Measurements from ENCODE around the gene GUCY2C. TPM values are rescaled to one million over a fixed set of nuclear protein-coding genes. Genes with fewer than 3 reads are reported as not detected.
"Not testable (repeated sequence)": the region's sequence is repeated elsewhere in the genome, so short reads cannot be mapped to it uniquely, and the experiment has no call there.

GUCY2C gene
- total and polyA plus RNA-seq, 2 experiments from 2014 or later, result not detected

DNA sequence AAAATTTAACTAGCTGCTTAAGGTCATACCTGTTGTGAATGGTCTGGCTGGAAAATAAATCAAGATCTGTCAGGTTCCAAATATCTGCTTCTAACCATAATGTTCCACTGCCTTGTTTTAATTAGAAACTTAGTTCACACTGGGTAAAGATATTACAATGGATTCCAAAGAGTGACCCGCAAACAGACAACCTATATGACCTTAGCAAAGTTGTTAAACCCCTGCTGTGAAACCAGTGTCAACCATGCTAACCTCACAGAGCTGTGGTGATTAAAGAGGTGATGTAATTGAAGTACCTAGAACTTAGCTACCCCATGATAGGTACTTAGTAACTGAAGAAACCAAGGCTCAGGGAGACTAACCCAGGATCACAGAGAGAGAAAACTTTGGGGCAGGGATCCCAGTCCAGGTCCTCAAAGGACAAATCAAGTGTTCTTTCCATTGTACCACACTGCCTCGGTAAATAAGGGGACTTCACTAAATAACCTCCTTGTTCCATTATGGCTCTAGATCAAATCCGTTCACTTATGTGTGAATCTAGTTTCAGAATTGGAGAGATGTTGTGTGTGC, 2.2 kb downstream of the GUCY2C start:
- no peaks in the 10 kb centered on the region for H3K79me2 ChIP-seq (ENCODE audit: insufficient read depth)
- no peaks in the 10 kb centered on the region for H3F3A ChIP-seq (ENCODE audit: insufficient read depth)
- no peak overlapping the region for H3K4me3 ChIP-seq
- DNase-seq, result no peak
- H3K9ac ChIP-seq, result no peak overlapping the region
- no peak overlapping the region for H2AFZ ChIP-seq
- no peak overlapping the region for H3K27ac ChIP-seq
- WGBS, 2 experiments (ENCODE audit: low coverage in 1 of 2, low lambda C conversion rate in 2 of 2, missing lambda C conversion rate in 2 of 2), result 14 to 32% methylated on average over 3 of the region's 3 CpGs
- H3K9me2 ChIP-seq (ENCODE audit: insufficient read depth), result no peaks in the 10 kb centered on the region
- H4K20me1 ChIP-seq (ENCODE audit: insufficient read depth), result no peaks in the 10 kb centered on the region
- H3K27me3 ChIP-seq (replicated peaks; ENCODE audit: insufficient read depth), result peaks cover 5% of the 10 kb centered on the region; the same call in 1 of the 2 replicates
- TF ChIP-seq EZH2 (IDR thresholded peaks at IDR 0.05; ENCODE audit: insufficient read depth, poor library complexity, severe bottlenecking), result no peak
- no peak for TF ChIP-seq EZH2phosphoT487 (IDR thresholded peaks at IDR 0.05; ENCODE audit: insufficient read depth, low read depth)
- H3K9me3 ChIP-seq (ENCODE audit: low read depth), result no peaks in the 10 kb centered on the region
- no peak overlapping the region for H3K4me2 ChIP-seq (ENCODE audit: unreplicated experiment)
- no peaks in the 10 kb centered on the region for H3K36me3 ChIP-seq (ENCODE audit: low read depth)
- H3K4me1 ChIP-seq (ENCODE audit: insufficient read depth), result no peaks in the 10 kb centered on the region
- in situ Hi-C loops (cut with MboI), result no loop called here

DNA sequence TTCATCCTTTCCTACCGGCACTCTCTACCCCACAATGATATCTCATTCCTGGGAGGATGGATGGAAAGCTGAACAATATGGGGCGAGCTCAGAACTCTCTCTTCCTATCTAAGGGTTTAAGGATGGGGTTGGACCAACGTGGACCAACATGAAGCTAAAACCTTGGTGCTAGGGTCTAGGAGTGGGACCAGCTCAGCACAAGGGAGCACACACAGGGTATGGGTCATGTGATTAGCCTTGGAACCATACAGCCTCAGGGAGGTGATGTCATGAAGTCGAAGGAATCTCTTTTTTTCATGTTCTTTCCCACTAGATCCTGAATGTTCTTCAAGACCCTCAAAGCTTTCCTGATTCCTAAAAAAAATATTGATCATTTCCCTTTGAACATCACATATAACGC, 3.3 kb downstream of the GUCY2C start:
- WGBS, 2 experiments (ENCODE audit: low coverage in 1 of 2, low lambda C conversion rate in 2 of 2, missing lambda C conversion rate in 2 of 2), result 35 to 38% methylated on average over 5 of the region's 5 CpGs
- no peak for DNase-seq

DNA sequence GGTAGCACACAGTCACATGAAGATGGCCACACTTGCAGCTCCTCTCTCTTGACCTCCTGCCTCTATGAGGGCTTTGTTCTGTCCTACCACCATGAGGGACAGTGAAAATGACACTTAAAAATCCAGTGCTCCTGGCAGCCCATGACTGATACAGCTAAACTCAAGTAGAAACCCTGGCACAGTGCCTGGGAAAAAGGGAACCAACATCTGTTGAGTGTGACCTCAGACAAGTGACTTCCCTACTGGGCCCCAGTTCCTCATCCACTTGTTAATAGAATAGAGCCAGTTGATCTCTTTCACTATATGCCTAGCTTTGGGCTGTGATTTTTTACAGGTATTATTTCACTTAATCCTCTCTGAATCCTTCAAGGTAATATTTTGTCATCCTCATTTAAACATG, 4.8 kb downstream of the GUCY2C start:
- no peak overlapping the region for H3K27ac ChIP-seq
- TF ChIP-seq EZH2 (IDR thresholded peaks at IDR 0.05; ENCODE audit: insufficient read depth, poor library complexity, severe bottlenecking) (no peak), EZH2phosphoT487 (IDR thresholded peaks at IDR 0.05; ENCODE audit: insufficient read depth, low read depth) (no peak)
- H3K9ac ChIP-seq, result no peak overlapping the region
- no peaks in the 10 kb centered on the region for H4K20me1 ChIP-seq (ENCODE audit: insufficient read depth)
- H3K4me3 ChIP-seq, result no peak overlapping the region
- no peaks in the 10 kb centered on the region for H3K36me3 ChIP-seq (ENCODE audit: low read depth)
- no peaks in the 10 kb centered on the region for H3F3A ChIP-seq (ENCODE audit: insufficient read depth)
- no peak overlapping the region for H2AFZ ChIP-seq
- H3K9me3 ChIP-seq (ENCODE audit: low read depth), result no peaks in the 10 kb centered on the region
- no peaks in the 10 kb centered on the region for H3K9me2 ChIP-seq (ENCODE audit: insufficient read depth)
- no peak for DNase-seq
- H3K4me2 ChIP-seq (ENCODE audit: unreplicated experiment), result no peak overlapping the region
- H3K4me1 ChIP-seq (ENCODE audit: insufficient read depth), result no peaks in the 10 kb centered on the region
- peaks cover 5% of the 10 kb centered on the region; the same call in 1 of the 2 replicates for H3K27me3 ChIP-seq (replicated peaks; ENCODE audit: insufficient read depth)
- H3K79me2 ChIP-seq (ENCODE audit: insufficient read depth), result no peaks in the 10 kb centered on the region
- in situ Hi-C loops (cut with MboI), result no loop called here

More for the DNA sequence above, 3.3 kb downstream of the GUCY2C start:
- Histone ChIP-seq H3K36me3 (ENCODE audit: low read depth) (no peaks in the 10 kb centered on the region), H3F3A (ENCODE audit: insufficient read depth) (no peaks in the 10 kb centered on the region), H3K4me3 (no peak overlapping the region), H3K9me2 (ENCODE audit: insufficient read depth) (no peaks in the 10 kb centered on the region), H3K27me3 (replicated peaks; ENCODE audit: insufficient read depth) (peaks cover 5% of the 10 kb centered on the region; the same call in 1 of the 2 replicates), H3K79me2 (ENCODE audit: insufficient read depth) (no peaks in the 10 kb centered on the region), H3K9ac (no peak overlapping the region), H3K4me1 (ENCODE audit: insufficient read depth) (no peaks in the 10 kb centered on the region), H2AFZ (no peak overlapping the region), H4K20me1 (ENCODE audit: insufficient read depth) (no peaks in the 10 kb centered on the region), H3K27ac (no peak overlapping the region), H3K4me2 (ENCODE audit: unreplicated experiment) (no peak overlapping the region), H3K9me3 (ENCODE audit: low read depth) (no peaks in the 10 kb centered on the region)
- no peak for TF ChIP-seq EZH2 (IDR thresholded peaks at IDR 0.05; ENCODE audit: insufficient read depth, poor library complexity, severe bottlenecking)
- no peak for TF ChIP-seq EZH2phosphoT487 (IDR thresholded peaks at IDR 0.05; ENCODE audit: insufficient read depth, low read depth)
- in situ Hi-C loops (cut with MboI), result no loop called here

DNA sequence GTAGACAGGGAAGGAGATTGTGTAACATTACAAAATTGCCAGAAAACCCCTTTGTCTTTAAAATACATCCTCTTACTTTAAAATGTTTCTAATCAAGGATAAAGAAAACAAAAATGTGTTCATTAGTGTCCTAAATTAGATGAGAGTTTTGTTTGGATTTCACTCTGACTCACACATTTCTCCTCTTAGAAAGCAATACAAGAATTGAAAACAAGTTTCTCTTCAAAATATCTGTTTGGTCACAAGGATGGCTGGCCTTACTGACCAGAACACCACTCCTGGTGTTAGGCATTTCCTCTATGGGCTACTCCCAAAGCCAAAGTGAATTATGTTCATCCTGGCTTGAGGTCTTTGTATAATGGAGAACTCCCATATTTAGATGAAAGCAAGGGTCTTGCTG, 6.4 kb downstream of the GUCY2C start:
- DNase-seq, result no peak
- no peaks in the 10 kb centered on the region for H3K9me3 ChIP-seq (ENCODE audit: low read depth)
- H3K36me3 ChIP-seq (ENCODE audit: low read depth), result no peaks in the 10 kb centered on the region
- H3K4me1 ChIP-seq (ENCODE audit: insufficient read depth), result no peaks in the 10 kb centered on the region
- no peak overlapping the region for H3K9ac ChIP-seq
- no peaks in the 10 kb centered on the region for H3K79me2 ChIP-seq (ENCODE audit: insufficient read depth)
- H4K20me1 ChIP-seq (ENCODE audit: insufficient read depth), result no peaks in the 10 kb centered on the region
- H2AFZ ChIP-seq, result no peak overlapping the region
- no peak overlapping the region for H3K4me3 ChIP-seq
- in situ Hi-C loops (cut with MboI), result no loop called here
- H3K27ac ChIP-seq, result no peak overlapping the region
- no peaks in the 10 kb centered on the region for H3F3A ChIP-seq (ENCODE audit: insufficient read depth)
- no peaks in the 10 kb centered on the region for H3K9me2 ChIP-seq (ENCODE audit: insufficient read depth)
- H3K27me3 ChIP-seq (replicated peaks; ENCODE audit: insufficient read depth), result peaks cover 5% of the 10 kb centered on the region; the same call in 1 of the 2 replicates
- no peak for TF ChIP-seq EZH2phosphoT487 (IDR thresholded peaks at IDR 0.05; ENCODE audit: insufficient read depth, low read depth)
- TF ChIP-seq EZH2 (IDR thresholded peaks at IDR 0.05; ENCODE audit: insufficient read depth, poor library complexity, severe bottlenecking), result no peak
- no peak overlapping the region for H3K4me2 ChIP-seq (ENCODE audit: unreplicated experiment)

DNA sequence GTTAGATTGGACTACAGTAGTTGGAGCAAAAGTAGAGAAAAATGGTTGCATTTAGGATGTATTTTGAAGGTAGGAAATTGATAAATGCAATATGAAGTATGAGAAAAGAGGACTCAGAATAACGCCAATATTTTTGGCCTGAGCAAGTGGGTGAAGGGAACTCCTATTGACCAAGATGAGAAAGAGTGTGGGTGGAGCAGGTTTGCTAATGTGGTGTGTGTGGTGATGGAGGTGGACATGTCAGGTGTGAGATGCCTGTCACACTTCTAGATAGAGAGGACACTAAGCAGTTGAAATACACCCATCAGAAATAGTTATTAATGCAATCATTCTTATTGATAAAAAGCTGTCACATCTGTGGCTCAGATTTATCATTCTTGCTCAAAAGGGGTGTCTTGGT, 7.3 kb downstream of the GUCY2C start:
- H3K9me2 ChIP-seq (ENCODE audit: insufficient read depth), result no peaks in the 10 kb centered on the region
- no peak overlapping the region for H2AFZ ChIP-seq
- no peak overlapping the region for H3K4me2 ChIP-seq (ENCODE audit: unreplicated experiment)
- peaks cover 5% of the 10 kb centered on the region; the same call in 1 of the 2 replicates for H3K27me3 ChIP-seq (replicated peaks; ENCODE audit: insufficient read depth)
- no peak for DNase-seq
- no peaks in the 10 kb centered on the region for H3F3A ChIP-seq (ENCODE audit: insufficient read depth)
- H3K9me3 ChIP-seq (ENCODE audit: low read depth), result no peaks in the 10 kb centered on the region
- H3K79me2 ChIP-seq (ENCODE audit: insufficient read depth), result no peaks in the 10 kb centered on the region
- no peak overlapping the region for H3K9ac ChIP-seq
- no peaks in the 10 kb centered on the region for H3K4me1 ChIP-seq (ENCODE audit: insufficient read depth)
- H3K4me3 ChIP-seq, result no peak overlapping the region
- no peaks in the 10 kb centered on the region for H3K36me3 ChIP-seq (ENCODE audit: low read depth)
- H4K20me1 ChIP-seq (ENCODE audit: insufficient read depth), result no peaks in the 10 kb centered on the region
- in situ Hi-C loops (cut with MboI), result no loop called here
- WGBS, 2 experiments (ENCODE audit: low coverage in 1 of 2, low lambda C conversion rate in 2 of 2, missing lambda C conversion rate in 2 of 2), result 55% methylated on average over 1 of the region's 1 CpG
- TF ChIP-seq EZH2 (IDR thresholded peaks at IDR 0.05; ENCODE audit: insufficient read depth, poor library complexity, severe bottlenecking), result no peak
- TF ChIP-seq EZH2phosphoT487 (IDR thresholded peaks at IDR 0.05; ENCODE audit: insufficient read depth, low read depth), result no peak
- H3K27ac ChIP-seq, result no peak overlapping the region

DNA sequence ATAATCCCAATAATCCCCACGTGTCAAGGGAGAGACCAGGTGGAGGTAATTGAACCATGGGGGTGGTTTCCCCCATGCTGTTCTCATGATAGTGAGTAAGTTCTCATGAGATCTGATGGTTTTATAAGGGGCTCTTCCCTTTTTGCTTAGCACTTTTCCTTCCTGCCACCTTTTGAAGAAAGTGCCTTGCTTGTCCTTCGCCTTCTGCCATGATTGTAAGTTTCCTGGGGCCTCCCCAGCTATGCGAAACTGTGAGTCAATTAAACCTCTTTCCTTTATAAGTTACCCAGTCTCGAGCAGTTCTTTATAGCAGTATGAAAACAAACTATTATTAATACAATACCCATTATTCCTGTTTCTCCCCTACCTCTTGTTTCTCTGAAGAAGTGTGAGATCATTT, 14.2 kb downstream of the GUCY2C start:
- H2AFZ ChIP-seq; H3F3A ChIP-seq (ENCODE audit: insufficient read depth); H3K4me1 ChIP-seq (ENCODE audit: insufficient read depth); H3K4me2 ChIP-seq (ENCODE audit: unreplicated experiment); H3K9me3 ChIP-seq (ENCODE audit: low read depth); H3K4me3 ChIP-seq; in situ Hi-C loops (cut with MboI); H3K79me2 ChIP-seq (ENCODE audit: insufficient read depth); H3K27ac ChIP-seq; H4K20me1 ChIP-seq (ENCODE audit: insufficient read depth); H3K9ac ChIP-seq; H3K9me2 ChIP-seq (ENCODE audit: insufficient read depth); H3K27me3 ChIP-seq (replicated peaks; ENCODE audit: insufficient read depth); DNase-seq; H3K36me3 ChIP-seq (ENCODE audit: low read depth): not testable (repeated sequence)
- 29 to 31% methylated on average over 4 of the region's 4 CpGs for WGBS, 2 experiments (ENCODE audit: low coverage in 1 of 2, low lambda C conversion rate in 2 of 2, missing lambda C conversion rate in 2 of 2)

Measured in GM23248 (cell line).